GM19238 (cell line): ENCODE data around the gene AEN.

Experiments used
- DNase-seq: peaks from one replicate; pipeline ENCODE4 v3.0.0; 2011; ENCODE audit warnings: low spot score; ENCODE audit not compliant: insufficient read length

The AEN gene

GRCh38 chr15:88613074-88613944 is 7.8 kb upstream of the AEN start:
- no peak for DNase-seq

DNA sequence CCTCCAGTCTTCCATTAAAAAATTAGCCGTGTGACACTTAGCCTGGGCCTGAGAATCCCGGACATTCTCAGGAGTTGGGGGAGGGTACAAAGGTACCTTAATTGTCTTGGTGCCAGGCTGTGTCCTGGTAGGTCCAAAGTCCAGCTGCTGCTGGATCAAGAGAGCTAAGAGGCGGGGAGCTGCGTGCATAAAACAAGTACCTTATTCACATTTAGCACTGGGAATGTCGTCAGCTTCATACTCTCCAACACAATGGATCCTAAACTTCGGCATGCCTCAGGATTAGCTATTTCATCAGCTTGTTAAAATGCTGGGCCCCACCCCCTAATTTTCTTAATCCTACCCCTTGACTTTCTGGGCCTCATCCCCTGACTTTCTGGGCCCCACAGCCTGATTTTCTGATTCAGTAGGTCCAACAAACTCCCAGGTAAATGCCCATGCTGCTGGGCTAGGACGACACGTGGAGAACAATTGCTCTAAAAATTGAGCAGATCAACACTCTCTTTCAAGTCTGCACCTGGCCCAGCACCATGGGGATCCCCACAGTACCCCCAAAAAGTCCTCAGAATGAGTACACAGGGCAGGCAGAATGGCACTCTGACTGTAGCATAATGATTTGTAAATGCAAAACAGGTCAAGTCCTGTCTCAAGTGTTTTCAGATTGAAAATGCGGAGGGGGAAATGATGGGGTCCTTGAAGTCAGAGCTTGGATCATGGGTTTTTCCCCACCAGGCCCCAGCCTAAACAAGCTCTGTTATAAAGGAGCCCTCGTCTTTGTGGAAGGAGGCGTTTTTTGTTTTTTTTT is 5.6 kb upstream of the AEN start:
- DNase-seq: no peak

GRCh38 chr15:88616240-88616639 is 4.9 kb upstream of the AEN start:
- no peak for DNase-seq

GRCh38 chr15:88617031-88617722 is 4.0 kb upstream of the AEN start:
- DNase-seq: no peak

DNA sequence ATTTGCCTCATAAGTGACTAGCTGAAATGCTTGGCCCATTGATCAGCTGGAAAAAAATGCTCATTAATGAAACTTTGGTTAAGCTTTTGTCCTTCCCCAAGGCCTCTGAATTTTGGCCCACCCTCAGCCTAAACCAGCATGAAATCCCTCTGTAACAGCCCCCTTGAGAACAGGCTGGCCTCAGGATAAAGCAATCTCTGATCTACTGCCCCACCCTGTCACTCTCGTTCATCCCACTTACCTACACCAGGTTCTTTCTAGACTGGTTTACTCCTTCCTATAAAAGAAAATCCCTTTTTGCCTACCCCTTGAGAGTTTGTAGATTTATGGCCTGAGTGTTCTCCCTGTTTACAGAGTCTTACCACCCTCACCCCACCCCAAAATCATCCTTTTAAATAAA is 3.4 kb upstream of the AEN start:
- no peak for DNase-seq

- no peak for DNase-seq
Measured at GRCh38 chr15:88618686-88619085, 2.5 kb upstream of the AEN start.

DNA sequence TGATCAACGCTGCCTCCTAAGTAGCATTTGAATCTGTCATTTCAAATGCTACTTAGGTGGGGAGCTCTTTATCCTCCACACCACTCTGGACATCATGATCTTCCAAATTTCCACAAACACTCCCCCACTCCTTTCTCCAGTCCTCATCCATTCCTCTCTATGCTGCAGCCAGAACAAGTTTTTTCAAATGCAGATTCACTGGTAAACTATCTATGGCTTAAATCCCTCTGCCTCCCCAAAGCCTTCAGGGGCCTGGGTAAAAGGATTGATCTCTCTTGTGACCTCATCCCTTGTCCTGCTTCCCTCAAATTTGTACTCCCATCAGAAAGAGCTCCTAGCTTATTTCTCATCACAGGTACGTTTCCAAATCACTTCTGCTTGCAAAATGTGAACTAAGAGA is 1.3 kb upstream of the AEN start:
- no peak for DNase-seq

DNA sequence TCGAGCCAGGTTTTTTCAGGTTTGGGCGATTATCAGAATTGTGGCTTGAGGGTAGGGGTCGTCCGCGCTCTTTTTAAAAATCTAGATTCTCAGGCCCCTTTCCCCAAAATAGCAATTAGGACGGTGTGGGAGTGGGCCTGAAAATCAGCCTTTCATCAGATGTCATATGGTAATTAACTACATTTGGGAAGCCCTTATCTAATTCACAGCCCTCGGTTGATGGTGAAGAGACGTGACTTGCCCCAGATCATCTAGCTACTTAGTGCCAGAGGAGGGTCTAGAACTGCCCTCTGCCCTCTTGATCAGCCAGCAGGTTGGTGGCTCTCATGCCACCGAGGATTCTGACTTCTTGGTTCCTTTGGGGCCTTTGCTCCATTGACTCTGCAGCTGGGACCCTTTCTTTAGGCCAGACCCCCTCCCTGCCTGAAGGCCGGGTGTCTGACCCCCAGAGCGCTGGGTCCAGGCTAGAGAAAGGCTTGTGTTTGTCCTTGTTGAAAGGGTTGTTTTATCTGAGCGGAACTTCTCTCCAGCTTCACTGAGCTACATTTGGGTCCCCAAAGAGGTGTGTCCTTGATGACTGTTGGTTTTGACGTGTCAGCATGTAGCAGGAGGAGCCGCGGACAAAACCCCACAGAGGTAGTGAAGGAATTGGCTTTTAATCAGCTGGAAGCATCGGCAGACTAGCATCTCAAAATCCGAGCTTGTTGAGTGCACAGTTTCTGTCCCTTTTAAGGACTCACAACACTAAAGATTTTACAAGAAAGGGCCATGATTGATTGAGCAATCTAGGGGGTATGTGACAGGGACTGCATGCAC is 857 bp downstream of the AEN start:
- DNase-seq: no peak

- no peak for DNase-seq
Measured at GRCh38 chr15:88622605-88622975, 1.4 kb downstream of the AEN start.

DNA sequence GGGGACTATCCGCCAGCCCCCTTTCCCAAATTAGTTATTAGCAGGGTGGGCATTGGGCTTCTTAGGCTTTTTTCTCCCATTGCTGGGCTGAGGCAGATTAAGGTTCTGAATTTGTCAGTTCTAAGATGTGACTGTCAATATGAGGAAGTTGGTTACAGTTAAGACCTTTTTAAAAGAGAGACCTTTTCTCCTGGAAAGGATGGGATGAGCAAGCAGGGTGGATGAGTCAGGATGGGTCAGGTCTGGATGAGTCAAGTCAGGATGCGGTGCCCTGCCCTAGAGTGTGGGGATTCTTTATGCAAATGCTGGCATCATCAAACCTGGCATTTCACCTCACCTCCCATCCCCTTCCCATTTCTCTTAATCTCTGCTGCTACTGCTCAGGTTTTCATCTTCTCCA is 1.9 kb downstream of the AEN start:
- DNase-seq: no peak

GRCh38 chr15:88623632-88624031 is 2.5 kb downstream of the AEN start:
- no peak for DNase-seq

DNA sequence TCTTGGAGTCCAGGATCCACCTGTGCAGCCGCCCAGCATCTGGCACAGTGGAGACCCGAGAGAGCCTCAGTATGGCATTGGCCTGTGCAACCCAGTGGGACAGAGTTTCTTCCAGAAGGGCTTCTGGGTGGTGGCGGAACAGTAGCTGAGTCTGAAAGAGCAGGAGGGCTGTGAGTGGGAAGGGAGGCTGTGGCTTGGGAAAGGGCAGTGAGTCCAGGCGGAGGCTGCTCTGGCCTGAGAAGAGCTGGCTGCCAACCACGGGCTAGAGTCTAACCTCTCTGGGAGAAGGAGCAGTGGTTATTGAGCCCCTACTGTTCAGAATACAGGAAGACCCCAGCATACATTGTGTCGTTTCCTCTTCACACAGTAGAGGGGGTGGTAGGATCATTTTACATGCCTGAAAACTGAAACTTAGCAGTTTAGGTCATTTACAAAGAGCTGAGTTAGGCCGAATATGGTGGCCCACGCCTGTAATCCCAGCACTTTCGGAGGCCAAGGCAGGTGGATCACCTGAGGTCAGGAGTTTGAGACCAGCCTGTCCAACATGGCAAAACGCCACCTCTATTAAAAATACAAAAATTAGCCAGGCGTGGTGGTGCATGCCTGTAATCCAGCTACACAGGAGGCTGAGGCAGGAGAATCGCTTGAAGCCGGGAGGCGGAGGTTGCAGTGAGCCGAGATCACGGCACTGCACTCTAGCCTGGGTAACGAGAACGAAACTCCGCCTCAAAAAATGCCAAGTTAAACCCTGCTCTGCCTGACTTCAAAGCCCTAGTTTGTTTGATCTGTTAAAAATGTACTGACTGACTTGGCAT is 3.2 kb downstream of the AEN start:
- no peak for DNase-seq

DNA sequence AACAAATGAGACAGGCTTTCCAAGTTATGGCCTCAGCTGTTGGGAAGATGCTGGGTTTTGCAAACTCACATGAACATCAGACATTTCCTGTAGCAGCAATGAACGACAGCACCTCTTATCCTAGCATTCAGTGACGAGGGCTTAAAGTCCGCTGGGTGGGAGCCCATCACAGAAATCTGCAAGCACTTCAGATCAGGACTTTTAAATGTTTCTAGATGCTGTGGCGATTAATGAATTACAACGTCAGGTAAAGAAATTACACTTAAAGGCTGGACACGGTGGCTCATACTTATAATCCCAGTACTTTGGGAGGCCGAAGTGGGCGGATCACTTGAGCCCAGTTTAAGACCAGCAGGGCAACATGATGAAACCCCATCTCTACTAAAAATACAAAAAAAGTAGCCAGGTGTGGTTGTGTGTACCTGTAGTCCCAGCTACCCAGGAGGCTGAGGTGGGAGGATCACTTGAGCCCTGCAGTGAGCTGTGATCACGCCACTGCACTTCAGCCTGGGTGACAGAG is 3.9 kb downstream of the AEN start:
- DNase-seq: no peak

DNA sequence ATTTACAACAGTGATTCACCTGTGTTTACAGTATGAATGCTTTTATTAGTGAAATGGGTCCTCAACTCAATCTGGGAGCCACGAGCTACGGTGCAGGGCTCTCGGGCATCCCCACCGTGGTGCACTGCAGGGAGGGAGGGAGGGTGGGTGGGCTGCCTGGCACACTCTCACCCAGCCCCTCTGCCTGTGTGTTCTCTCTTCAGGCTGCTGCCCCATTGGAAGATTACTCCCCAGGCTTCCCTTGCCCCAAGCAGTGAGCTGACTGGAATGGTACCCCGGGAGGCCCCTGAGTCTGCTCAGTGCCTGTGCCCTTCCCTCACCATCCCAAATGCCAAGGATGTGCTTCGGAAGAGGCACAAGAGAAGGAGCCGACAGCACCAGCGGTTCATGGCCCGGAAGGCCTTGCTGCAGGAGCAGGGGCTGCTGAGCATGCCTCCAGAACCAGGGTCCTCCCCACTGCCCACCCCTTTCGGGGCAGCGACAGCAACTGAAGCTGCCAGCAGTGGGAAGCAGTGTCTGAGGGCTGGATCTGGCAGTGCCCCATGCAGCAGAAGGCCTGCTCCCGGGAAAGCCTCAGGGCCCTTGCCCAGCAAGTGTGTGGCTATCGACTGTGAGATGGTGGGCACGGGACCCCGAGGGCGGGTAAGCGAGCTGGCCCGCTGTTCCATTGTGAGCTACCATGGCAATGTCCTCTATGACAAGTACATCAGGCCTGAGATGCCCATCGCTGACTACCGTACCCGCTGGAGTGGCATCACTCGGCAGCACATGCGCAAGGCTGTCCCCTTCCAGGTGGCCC is 5.0 kb downstream of the AEN start:
- no peak for DNase-seq

DNA sequence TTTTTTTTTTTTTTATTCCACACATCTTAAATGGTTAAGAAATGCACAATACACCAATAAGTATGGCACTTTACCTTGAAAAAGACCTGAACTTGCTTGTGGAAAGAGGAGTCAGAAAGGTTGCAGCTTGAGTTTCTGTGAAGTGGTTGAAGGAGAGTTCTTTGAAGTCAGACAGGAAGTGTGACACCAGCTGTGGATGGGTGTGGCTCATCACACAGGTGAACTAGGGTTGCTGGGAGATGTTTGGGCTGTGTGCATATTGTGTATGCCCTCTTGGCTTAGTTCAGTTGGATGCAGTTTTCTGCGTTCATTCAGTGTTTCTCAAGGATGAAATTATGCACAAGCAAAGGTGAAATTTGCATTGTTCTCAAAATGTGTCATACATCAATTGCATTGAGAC is 6.3 kb downstream of the AEN start:
- DNase-seq: no peak

GRCh38 chr15:88628018-88628654 is 7.0 kb downstream of the AEN start:
- DNase-seq: no peak

DNA sequence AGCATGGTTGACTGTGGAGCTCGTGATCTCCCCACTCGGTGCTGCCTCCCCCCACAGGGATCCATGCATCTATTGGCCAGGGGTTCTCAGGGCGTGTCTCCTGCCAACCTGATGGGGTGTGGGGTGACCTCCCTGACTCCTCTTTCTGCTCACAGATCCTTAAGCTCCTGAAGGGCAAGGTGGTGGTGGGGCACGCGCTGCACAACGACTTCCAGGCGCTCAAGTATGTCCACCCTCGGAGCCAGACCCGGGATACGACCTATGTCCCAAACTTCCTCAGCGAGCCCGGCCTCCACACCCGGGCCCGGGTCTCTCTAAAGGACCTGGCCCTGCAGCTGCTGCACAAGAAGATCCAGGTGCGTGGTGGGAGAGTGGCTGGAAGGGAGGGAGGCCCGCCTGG is 7.9 kb downstream of the AEN start:
- no peak for DNase-seq

DNA sequence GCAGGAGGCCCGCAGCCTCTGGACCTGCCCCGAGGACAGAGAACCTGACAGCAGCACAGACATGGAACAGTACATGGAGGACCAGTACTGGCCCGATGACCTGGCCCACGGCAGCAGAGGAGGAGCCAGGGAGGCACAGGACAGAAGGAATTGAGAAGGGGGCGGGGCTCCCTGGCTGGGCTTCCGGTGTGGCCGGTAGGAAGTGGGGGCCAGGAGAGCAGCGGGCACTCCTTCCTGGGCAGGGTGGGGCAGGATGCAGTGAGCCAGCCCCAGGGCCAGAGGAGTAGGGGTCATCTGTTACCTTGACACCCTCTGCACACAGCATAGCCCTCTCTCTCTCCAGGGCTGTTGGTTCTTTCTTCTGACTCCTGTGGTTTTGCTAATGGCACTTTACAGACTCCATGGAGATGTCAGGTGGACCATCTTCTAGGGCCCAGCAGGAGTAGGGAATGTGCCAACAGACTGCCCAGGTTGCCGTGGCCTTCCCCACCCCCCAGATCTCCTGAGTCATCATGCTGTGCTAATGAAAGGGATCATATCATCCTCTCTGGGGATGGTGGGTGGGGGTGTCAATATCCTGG is 9.1 kb downstream of the AEN start:
- no peak for DNase-seq
